Epithelial cell of proximal tubule (primary cell): ENCODE data around the gene DCTN4. TPM values are rescaled to one million over a fixed set of nuclear protein-coding genes. Genes with fewer than 3 reads are reported as not detected.

Source experiments
- DNase-seq: peaks from one replicate; pipeline ENCODE4 v3.0.0-alpha.2; 2011; ENCODE audit warnings: low read depth
- H3K4me3 ChIP-seq: 2 replicates; pipeline ENCODE4 v1.5.1; 2011; ENCODE audit warnings: low read depth, mild to moderate bottlenecking, low read length
- CTCF ChIP-seq: conservative IDR thresholded peaks from 2 replicates; pipeline ENCODE4 v1.5.1; 2012; ENCODE audit warnings: low read depth, mild to moderate bottlenecking, low read length
- total RNA-seq: library from RNA; depleted of rRNA; stranded (reverse); fragments of >200 nt; gene quantifications from 2 replicates; pipeline ENCODE4 v1.2.3, GENCODE V29; 2015

The DCTN4 gene
- total RNA-seq, 1 donor from 2014 or later: 29.0 TPM

GRCh38 chr5:150670275-150670947 lies 88.4 kb downstream of the DCTN4 start:
- H3K4me3 ChIP-seq: no peak overlapping the region

GRCh38 chr5:150665044-150665443 lies 93.8 kb downstream of the DCTN4 start:
- no peak for DNase-seq

More at GRCh38 chr5:150670275-150670947, 88.4 kb downstream of the DCTN4 start:
- DNase-seq: no peak
- no peak for TF ChIP-seq CTCF

GRCh38 chr5:150663936-150664335 lies 94.9 kb downstream of the DCTN4 start:
- TF ChIP-seq CTCF: no peak
- no peak overlapping the region for H3K4me3 ChIP-seq
- DNase-seq: no peak

More at GRCh38 chr5:150665044-150665443, 93.8 kb downstream of the DCTN4 start:
- no peak for TF ChIP-seq CTCF
- no peak overlapping the region for H3K4me3 ChIP-seq

GRCh38 chr5:150662731-150663516 lies 95.9 kb downstream of the DCTN4 start:
- DNase-seq: no peak
- H3K4me3 ChIP-seq: no peak overlapping the region
- no peak for TF ChIP-seq CTCF

- no peak for TF ChIP-seq CTCF
- no peak overlapping the region for H3K4me3 ChIP-seq
- DNase-seq: no peak
Measured at GRCh38 chr5:150661821-150662596, 96.8 kb downstream of the DCTN4 start.

- no peak within 1 kb of the TSS for H3K4me3 ChIP-seq
- DNase-seq: no peak
- TF ChIP-seq CTCF: no peak
Measured at GRCh38 chr5:150661086-150661485, 97.7 kb downstream of the DCTN4 start, which contains the start of gene MYOZ3. Gene MYOZ3 (plus strand): TSS chr5:150661251. CDS start chr5:150662942, 1,691 bp downstream.
